ENCODE data around the gene PUDP.
"Not testable (repeated sequence)": the region's sequence is repeated elsewhere in the genome, so short reads cannot be mapped to it uniquely, and the experiment has no call there.

PUDP gene

DNA sequence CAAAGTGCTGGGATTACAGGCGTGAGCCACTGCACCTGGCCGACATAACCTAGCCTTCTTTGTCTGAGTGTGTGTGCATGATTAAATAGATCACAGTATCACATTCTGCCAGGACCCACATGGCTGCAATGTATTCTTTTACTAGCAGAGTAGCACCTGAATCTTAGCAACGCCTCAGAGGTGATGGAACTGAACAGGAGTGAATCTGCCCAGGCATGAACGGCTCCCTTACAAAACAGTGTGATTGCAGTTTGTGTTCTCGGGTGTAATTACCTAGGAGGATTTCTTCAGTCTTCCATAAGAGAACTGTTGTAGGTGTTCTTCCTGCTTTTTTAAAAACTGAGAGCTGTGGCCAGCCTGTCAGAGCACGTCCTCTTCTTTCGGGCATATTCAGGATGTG lies 123.1 kb downstream of the PUDP start:
- no peak for DNase-seq

DNA sequence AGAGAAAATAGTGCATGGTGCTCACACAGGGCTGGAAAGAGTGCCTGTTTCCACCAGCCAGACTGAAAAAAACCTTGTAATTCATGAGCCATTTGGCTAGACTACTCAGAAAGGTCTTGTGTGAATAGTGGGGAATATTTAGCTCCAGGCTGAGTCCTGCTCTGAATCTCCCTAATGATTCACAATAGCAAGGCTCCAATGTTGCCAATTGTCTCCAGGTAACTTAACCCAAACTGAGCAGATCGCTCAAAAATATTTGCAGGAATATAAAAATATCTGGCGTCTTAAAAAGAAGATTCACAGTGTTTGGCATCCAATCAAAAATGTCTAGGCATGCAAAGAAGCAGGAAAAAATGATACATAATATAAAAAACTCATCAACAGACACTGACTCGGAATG lies 125.0 kb downstream of the PUDP start:
- not testable (repeated sequence) for DNase-seq

DNA sequence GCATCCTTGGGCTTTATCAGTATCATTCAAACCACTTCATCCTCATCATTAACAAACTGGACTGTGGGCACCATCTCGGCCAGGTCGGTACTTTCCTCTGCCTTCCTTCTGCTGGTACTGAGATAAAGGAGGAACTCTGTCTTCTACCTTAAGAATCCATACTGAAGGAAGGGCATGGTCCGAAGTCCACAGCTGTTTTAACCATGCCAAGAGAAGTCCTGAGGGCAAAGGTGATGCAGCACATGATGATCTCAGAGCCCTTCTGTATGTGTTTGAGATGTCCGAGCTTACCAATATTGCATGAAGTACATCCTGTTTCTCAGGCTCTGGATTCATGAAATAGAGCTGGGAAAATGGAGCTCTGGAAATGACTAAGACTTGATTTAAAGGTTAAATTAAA lies 126.0 kb downstream of the PUDP start:
- no peak for DNase-seq

GRCh38 chrX:7019555-7019954 lies 128.4 kb downstream of the PUDP start:
- no peak for DNase-seq

- not testable (repeated sequence) for DNase-seq
These were observed 135.6 kb downstream of the PUDP start for GRCh38 chrX:7012262-7012834.

DNA sequence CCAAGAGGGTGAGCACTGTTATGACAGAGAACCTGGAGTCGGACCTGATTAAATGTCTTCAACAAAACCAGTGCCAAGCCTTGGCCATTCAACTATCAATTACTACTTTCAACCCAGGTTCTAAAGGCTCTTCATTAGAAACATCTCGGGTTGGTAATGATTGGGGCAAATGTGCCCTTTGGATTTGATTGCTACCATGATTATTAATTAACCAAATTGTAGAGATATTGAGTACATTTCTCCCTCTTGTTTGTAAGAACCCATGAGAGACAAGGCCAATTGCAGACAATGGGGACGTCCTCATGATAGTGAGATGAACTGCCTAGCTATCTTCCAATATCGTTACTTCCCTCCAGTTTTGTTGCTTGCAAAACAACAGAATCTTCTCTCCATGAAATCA lies 137.1 kb downstream of the PUDP start:
- not testable (repeated sequence) for DNase-seq

- not testable (repeated sequence) for DNase-seq
These were observed 140.6 kb downstream of the PUDP start for GRCh38 chrX:7007328-7007727.
